ENCODE data around the gene CT45A1. TPM values are rescaled to one million over a fixed set of nuclear protein-coding genes. Genes with fewer than 3 reads are reported as not detected.

The CT45A1 gene
- total and polyA plus RNA-seq, 2 of the 8 experiments (the other 6 are each of a cell fraction or from before 2014, with no cell fraction given): not detected

GRCh38 chrX:135741192-135741715, 27.8 kb downstream of the CT45A1 start:
- H3K23ac ChIP-seq (ENCODE audit: insufficient read length): no peak overlapping the region
- no peaks in the 10 kb centered on the region for H3K27me3 ChIP-seq (replicated peaks in 1 of 4; ENCODE audit: control insufficient read depth in 3 of 4, extremely low read depth in 1 of 4, insufficient read depth in 3 of 4, low read length in 3 of 4)
- no peak overlapping the region for H2AFZ ChIP-seq (ENCODE audit: low read length)
- H3K4ac ChIP-seq (replicated peaks; ENCODE audit: insufficient read length, low read depth, low read length): no peak overlapping the region
- H3K4me2 ChIP-seq (ENCODE audit: insufficient read depth in 1 of 2, low read depth in 2 of 2, low read length in 2 of 2): no peak overlapping the region
- H2AK5ac ChIP-seq (ENCODE audit: low read depth, low read length): no peak overlapping the region
- no peak overlapping the region for H2BK5ac ChIP-seq (ENCODE audit: low read depth, low read length)
- H2BK20ac ChIP-seq (ENCODE audit: low read length): no peak overlapping the region
- no peaks in the 10 kb centered on the region for H3K23me2 ChIP-seq (ENCODE audit: low read depth, low read length)
- H3K79me2 ChIP-seq (ENCODE audit: control insufficient read depth in 1 of 2, insufficient read depth in 2 of 2, low read length in 2 of 2): no peaks in the 10 kb centered on the region
- CTCF ChIA-PET (ENCODE audit: partially characterized antibody): no interaction called here
- H3K79me1 ChIP-seq (ENCODE audit: low read depth, low read length): no peaks in the 10 kb centered on the region
- H3K56ac ChIP-seq (replicated peaks; ENCODE audit: insufficient read length, low read depth, low read length): no peak overlapping the region
- peaks cover 0 to 16% of the 10 kb centered on the region in 2 experiments; a peak in 2 of 4 replicates for H3K9me3 ChIP-seq (ENCODE audit: insufficient read depth in 2 of 2, low read depth in 1 of 2, low read length in 1 of 2)
- no peak overlapping the region for H2BK15ac ChIP-seq (ENCODE audit: low read length)
- no peaks in the 10 kb centered on the region for H4K20me1 ChIP-seq (replicated peaks in 1 of 2; ENCODE audit: control insufficient read depth in 1 of 2, insufficient read depth in 2 of 2, low read length in 2 of 2)
- H3K36me3 ChIP-seq (ENCODE audit: control insufficient read depth in 2 of 4, insufficient read depth in 4 of 4, low read length in 3 of 4): no peaks in the 10 kb centered on the region
- H3K27ac ChIP-seq (ENCODE audit: low read depth, low read length): no peak overlapping the region
- H4K91ac ChIP-seq (replicated peaks; ENCODE audit: insufficient read length, low read length): no peak overlapping the region
- no peak for DNase-seq (ENCODE audit: low read depth in 1 of 2, low spot score in 2 of 2)
- no peak overlapping the region for H3K4me3 ChIP-seq (ENCODE audit: extremely low read depth in 1 of 4, insufficient read depth in 2 of 4, low read depth in 3 of 4, low read length in 4 of 4)
- no peak overlapping the region for H4K5ac ChIP-seq (ENCODE audit: insufficient read length, low read depth, low read length)
- H3K14ac ChIP-seq (ENCODE audit: insufficient read length): no peak overlapping the region
- no peaks in the 10 kb centered on the region for H3K4me1 ChIP-seq (replicated peaks in 1 of 4; ENCODE audit: control insufficient read depth in 3 of 4, insufficient read depth in 4 of 4, low read length in 3 of 4)
- no peak overlapping the region for H3K9ac ChIP-seq (replicated peaks in 1 of 4; ENCODE audit: extremely low read depth in 1 of 4, low read depth in 3 of 4, low read length in 3 of 4)
- H2BK12ac ChIP-seq (ENCODE audit: low read depth, low read length): no peak overlapping the region
- no peak for FAIRE-seq
- POLR2A ChIA-PET (ENCODE audit: partially characterized antibody): no interaction called here
- no peak overlapping the region for H2BK120ac ChIP-seq (replicated peaks; ENCODE audit: low read depth, low read length)
- no peak overlapping the region for H3K18ac ChIP-seq (ENCODE audit: extremely low read depth, low read length)
- 92% methylated on average over 17 of the region's 23 CpGs; no CpG with 5 or more reads in 1 of the 2 experiments for WGBS, 2 experiments (ENCODE audit: extremely low coverage in 1 of 2, insufficient coverage in 1 of 2, insufficient read length in 1 of 2, insufficient replicate concordance in 2 of 2, low coverage in 1 of 2, low lambda C conversion rate in 2 of 2, missing lambda C conversion rate in 1 of 2)
- H4K8ac ChIP-seq (ENCODE audit: extremely low read depth, insufficient read depth, low read length): no peak overlapping the region
- TF ChIP-seq SIX5 (IDR thresholded peaks at IDR 0.05; ENCODE audit: low read depth, low read length) (no peak), BCL11A (IDR thresholded peaks at IDR 0.05; ENCODE audit: low read depth in 2 of 2, low read length in 2 of 2) (no peak), GABPA (IDR thresholded peaks at IDR 0.05; ENCODE audit: borderline replicate concordance, insufficient read depth, low read length) (no peak), CEBPB (IDR thresholded peaks at IDR 0.05; ENCODE audit: low read depth, low read length) (no peak), EGR1 (IDR thresholded peaks at IDR 0.05; ENCODE audit: borderline replicate concordance, low read depth, low read length) (no peak), RFX5 (IDR thresholded peaks at IDR 0.05; ENCODE audit: borderline replicate concordance, low read depth, low read length) (no peak), RAD21 (IDR thresholded peaks at IDR 0.05 in 1 of 2, conservative IDR thresholded peaks at IDR 0.05 in 1 of 2; ENCODE audit: low read depth in 2 of 2, low read length in 2 of 2) (no peak)

All from H1 (cell line).